Right forelimb (tissue), 1 donor: Measurements from ENCODE around the gene LIN9.
"Not testable (repeated sequence)": the region's sequence is repeated elsewhere in the genome, so short reads cannot be mapped to it uniquely, and the experiment has no call there.

ENCODE experiments used
- DNase-seq: peaks from one replicate; pipeline ENCODE4 v3.0.0-alpha.2; 2018

Gene LIN9

DNA sequence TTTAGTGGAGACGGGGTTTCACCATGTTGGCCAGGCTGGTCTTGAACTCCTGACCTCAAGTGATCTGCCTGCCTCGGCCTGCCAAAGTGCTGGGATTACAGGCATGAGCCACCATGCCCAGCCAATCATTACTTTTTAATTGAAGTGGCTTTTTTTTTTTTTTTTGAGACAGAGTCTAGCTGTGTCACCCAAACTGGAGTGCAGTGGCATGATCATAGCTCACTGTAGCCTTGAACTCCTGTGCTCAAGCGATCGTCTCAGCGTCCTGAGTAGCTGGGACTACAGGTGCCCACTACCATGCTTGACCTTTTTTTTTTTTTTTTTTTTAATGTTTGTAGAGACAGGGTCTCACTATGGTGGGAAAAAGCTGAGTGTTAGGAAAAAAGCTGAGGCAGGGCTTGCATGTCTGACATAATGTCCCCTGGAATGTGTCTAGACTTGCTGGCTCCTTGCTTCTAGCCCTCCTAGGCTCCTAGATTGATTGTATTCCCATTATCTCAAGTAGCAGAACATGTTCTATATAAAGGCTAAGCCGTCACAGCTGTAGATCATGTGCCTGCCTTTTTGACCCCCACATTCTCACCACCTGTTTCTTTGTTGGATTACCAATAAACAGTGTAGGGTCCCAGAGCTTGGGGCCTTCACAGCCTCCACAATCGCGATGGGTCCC, 36.6 kb downstream of the LIN9 start:
- DNase-seq: not testable (repeated sequence)

DNA sequence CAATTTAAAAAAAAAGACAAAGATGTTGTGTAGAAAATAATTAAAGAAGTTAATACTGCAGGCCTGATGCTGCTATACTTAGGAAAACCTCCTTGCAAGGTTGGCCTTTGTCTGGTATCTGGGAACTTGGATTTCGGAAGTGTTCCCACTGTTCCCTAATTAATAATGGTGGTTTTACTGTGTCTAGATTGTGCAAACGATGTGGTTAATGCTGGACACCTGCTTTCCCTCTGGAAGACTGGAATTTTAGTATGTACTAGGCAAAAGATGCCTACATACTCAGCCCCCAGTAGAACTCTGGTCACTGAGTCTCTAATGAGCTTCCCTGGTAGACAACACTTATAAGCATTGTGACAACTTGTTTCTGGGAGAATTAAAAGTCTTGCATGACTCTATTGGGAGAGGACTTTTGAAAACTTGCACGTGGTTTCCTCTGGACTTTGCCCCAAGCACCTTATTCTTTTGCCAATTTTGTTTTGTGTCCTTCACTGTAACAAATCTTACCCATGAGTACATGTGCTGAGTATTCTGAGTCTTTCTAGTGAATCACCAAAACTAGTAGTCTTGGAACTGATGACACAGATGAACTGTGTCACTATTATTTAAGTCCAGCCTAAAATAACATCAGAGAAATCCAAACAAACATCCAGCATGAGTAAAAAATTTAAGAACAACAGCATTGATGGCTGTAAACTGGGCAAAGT, 40.4 kb downstream of the LIN9 start:
- DNase-seq: no peak

DNA sequence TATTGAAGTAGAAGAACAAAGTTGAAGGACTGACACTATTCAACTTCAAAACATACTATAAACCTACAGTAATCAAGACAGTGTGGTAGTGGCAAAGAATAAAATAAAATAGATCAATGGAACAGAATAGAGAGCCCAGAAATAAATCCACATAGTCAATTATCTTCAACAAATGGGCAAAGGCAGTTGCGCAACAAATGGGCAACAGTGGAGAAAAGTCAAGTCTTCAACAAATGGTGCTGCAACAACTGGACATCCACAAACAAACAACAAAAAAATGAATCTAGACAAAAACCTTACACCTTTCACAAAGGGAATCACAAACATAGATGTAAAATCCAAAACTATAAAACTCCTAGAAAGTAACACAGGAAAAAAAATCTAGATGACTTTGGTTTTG, 47.1 kb downstream of the LIN9 start:
- no peak for DNase-seq

DNA sequence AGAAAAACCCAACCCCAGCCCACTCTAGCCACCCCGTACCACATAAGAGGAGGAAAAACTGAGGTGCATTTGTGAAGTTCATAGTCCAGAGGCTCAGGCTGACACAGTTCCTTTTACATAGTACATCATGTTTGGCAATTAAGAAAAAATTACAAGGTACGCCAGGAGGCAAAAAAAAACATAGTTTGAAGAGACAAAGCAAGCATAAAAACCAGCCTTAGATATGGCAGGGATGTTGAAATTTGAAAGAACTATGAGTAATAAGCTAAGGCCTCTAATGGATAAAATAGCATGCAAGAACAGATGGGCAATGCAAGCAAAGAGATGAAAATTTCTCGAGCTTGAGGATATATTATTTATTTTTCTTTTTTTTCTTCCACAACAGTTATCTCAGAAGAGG, 53.6 kb downstream of the LIN9 start:
- DNase-seq: no peak

DNA sequence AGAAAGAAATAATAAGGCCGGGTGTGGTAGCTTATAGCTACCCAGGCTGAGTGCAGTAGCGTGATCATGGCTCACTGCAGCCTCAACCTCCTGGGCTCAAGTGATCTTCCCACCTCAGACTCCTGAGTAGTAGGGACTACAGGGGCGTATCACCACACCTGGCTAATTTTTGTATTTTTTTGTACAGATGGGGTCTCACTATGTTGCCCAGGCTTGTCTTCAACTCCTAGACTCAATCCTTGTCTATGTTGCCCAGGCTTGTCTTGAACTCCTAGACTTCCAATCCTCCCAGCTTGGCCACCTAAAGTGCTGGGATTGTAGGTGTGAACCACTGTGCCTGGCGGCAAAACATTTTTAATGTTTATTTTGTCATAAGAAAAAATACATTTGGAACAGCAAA, 55.0 kb downstream of the LIN9 start:
- no peak for DNase-seq

DNA sequence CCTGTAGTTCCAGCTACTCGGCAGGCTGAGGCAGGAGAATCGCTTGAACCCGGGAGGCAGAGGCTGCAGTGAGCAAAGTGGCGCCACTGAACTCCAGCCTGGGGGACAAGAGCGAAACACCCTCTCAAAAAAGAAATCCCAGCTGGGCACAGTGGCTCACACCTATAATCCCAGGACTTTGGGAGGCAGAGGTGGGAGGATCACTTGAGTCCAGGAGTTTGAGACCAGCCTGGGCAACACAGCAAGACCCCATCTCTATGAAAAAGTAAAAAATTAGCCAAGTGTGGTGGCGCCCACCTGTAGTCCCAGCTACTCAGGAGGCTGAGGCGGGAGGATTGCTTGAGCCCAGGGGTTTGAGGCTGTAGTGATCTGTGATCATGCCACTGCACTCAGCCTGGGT, 56.1 kb downstream of the LIN9 start:
- not testable (repeated sequence) for DNase-seq

DNA sequence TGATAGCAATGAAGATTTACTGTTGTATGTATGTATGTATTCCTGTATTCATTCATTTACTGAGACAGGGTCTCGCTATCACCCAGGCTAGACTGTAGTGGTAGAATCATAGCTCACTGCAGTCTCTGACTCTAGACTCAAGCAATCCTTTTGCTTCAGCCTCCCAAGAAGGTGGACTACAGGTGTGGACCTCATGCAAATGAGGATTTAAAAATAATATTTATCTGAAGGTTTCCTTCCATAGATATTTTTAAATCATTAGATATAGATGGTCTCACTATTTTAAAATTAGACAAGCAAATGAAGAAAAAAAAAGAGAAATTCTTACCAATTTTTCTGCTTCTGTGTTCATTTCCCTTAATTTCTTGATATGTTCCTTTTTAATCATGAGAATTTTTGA, 58.5 kb downstream of the LIN9 start:
- DNase-seq: no peak

DNA sequence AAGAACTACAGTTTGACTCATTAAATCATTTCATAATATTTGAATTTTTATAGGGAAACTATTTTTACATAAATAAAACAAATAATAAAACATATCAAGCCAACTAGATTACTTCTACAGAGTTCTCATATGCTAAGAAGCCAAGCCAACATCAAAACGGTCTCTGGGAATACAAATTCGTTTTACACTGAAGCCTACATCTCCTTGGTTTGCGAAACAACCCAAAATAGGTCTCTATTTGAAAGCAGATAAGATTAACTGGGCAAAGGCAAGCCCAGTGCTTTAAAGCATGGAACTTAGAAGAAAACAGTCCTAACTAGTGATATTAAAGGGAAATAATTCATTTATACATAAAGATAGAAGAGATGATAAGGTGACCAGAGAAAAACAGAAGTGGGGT, 60.2 kb downstream of the LIN9 start:
- no peak for DNase-seq

DNA sequence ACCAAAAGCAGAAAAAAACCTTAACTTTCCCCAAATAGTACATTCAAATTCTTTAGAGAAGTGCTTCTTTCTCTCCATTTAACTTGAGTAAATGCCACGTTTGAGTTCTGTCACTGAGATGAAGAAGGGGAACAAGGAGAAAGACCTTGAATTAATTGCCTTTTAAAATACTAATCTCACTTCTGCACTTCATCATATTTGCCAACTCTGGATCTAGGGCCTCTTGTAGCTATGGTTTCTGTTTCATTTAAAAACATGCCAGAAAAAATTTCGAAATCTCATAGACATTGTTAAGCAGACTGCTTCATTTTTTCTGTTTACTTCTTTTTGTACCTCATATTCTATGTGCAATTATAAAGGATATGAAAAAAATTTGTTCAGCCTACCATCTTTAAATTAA, 60.9 kb downstream of the LIN9 start:
- no peak for DNase-seq

DNA sequence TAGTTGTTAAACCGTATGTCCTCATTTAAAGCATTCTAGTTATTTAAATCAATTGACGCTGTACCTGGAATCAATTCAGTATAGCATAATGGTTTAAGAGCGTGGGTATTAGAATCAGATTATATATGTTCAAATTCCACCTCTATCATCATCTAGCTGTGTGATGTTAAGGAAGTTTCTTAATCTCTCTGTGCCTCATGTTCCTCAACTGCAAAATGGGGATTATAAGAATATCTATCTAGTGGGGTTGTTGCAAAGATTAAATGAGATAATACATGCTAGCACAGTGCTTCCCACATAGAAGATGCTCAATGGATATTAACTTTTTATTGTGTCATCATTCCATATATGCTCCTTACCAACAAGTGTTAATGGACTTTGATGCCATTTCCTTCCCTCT, 69.5 kb downstream of the LIN9 start:
- no peak for DNase-seq

DNA sequence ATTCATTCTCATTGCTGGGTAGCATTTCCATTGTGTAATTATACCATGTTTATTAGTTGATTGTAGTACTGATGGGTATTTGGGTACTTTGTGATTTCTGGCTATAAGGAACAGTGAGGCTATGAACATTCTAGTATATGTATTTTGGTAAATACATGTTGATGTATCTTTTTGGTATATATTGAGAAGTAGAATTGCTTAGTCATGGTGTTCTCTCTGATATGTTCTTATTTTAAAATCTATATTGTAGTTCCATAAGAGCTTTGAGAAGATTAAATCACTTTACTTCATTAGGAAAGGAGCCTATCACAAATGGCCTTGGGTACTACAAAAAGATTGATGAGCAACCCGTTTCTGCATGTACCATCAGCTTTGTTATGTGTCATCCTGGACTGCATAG, 72.1 kb downstream of the LIN9 start:
- no peak for DNase-seq

DNA sequence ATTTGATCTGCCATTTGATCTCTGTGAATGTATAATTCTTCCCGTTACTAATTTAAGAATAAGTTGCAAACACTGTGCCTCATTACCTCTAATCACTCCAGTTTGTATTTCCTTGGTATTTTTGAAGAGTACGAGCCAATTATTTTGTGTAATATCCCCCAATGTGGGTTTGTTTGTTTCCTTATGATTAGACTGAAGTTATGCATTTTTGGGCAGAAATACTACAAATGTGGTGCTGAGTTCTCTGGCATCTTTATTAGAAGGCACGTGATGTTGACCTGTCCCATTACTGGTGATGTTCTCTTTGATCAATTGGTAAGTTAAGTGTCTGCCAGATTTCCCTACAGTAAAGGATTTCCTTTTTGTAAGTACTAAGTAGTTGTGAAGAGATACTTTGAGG, 75.2 kb downstream of the LIN9 start:
- DNase-seq: no peak

DNA sequence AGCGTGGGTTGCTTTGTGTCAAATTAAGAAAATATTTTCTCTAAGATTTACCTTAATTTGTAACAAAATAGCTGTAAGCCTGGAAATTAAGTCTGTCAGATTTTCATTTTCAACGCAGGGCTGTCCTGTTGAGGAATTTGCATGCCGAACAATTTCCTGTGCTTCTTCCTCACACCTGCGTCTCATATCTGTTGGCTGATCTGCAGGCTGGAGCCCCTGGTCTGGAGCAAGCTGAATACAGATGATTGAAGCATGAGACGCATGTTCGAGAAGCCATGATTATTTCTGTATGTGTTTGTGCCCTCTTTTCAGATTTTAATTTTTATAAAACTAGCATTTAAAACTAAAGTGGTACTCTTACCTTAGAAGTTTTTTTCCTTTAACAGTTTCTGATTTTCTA, 75.7 kb downstream of the LIN9 start:
- DNase-seq: no peak

DNA sequence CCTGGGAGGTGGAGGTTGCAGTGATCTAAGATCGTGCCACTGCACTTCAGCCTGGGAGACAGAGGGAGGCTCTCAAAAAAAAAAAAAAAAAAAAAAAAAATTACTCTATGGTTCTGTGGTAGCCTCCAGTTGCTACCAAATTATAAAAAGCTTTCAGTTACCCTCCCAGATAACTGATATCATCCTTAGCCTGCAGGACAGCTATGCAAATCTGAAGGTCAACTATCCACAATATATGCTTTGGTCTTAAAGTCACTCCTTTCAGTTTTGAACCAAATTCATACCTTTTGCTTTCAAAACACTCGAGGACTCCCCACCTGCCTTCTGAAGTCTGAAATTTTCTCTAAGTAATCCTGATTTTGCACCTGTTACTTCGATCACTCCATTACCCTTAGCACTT, 82.4 kb downstream of the LIN9 start:
- no peak for DNase-seq

DNA sequence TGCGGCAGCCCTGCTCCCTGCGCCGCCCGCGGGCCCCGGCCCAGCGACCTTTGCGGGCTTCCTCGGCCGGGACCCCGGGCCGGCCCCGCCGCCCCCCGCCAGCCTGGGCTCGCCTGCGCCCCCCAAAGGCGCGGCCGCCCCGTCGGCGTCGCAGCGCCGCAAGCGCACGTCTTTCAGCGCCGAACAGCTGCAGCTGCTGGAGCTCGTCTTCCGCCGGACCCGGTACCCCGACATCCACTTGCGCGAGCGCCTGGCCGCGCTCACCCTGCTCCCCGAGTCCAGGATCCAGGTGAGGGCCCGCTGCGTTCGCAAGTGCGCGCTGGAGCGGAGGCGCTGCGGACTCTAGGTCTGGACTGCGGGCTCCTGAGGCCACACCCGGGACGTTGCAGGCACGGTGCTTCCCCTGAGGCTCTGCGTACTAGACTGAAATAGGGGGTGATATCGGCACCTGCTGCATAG, 85.1 kb downstream of the LIN9 start:
- DNase-seq: no peak

DNA sequence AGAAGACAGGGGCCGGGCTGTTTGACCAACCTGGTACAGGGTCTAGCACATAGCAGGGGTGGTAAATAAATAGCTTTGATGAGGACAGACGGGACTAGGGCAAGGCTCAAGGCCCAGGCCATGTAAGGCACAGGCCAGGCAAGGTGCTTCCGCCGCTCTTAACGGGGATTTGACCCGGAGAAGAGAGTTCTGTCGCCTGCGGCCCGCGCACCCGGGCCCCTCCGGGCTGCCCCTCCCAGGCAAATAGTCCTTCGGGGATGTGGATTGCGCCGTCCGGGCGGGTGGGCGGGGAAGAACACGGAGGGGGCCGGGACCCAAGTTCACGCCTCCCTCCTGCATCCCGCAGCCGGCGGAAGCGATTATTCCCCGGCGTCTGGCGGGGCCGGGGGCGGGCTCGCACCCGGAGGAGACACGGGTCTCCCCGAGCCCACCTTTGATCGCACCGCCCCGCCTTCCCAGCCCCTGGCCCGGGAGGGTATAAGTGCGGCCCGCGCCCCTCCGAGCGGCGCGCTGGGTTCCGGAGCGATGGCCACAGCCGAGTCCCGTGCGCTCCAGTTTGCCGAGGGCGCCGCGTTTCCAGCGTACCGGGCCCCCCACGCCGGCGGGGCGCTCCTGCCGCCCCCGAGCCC, 85.7 kb downstream of the LIN9 start, which contains the start of gene MIXL1:
MIXL1 (plus strand) TSS at position 508 of the 629 bp plus-strand sequence; CDS start at position 526, 18 bp downstream.
- no peak for DNase-seq

DNA sequence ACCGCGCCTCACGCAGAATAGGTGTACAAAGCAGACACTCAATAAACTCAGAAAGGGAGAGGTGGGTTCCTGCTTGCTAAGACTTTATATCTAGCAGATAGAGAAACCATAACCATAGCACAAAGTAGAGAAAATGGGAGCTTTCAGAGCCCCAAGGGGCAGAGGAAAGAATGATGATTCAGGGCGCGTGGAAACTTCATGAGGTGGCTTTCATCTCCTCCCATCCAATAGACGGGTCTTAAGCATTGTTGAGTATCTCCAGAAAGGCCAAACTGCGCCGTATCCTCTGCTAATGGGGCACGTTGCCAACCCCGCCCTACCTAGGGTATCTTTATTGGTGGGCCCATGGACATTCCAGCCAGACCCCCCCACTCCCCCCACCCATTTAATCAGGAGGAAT, 86.3 kb downstream of the LIN9 start:
- DNase-seq: no peak

DNA sequence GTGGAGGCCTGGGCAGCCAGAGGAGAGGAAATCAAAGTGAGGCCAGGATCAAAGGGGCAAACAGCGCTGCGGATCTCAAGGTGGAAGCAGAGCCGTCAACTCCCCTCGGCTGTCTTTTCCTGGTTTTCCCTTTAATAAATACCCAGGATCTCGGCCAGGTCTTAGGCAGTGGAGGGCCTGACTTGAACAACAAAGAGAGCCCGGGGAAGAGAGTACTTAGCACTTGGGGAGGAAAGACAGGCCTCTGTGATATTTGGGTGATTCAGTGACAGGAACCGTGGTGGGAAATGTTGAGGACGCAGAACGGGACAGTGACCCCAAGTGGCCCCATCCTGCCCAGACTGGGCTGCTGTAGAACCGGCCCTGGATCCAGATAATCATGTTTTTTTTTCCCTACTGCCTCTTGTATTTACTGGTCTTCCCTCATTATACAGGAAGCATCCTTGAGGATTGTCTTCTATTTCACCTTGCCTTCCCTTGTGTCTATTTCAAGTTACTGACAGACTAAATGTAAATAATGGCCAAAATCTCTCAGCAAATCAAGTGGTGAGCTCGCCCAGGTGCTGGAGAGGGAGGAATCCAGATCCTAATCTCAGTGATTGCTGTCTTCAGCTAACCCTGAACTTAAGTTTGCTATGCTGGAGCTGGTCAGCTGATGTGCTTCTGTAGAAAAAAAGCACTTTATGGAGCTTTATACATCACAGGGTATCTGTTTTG, 88.3 kb downstream of the LIN9 start:
- no peak for DNase-seq

DNA sequence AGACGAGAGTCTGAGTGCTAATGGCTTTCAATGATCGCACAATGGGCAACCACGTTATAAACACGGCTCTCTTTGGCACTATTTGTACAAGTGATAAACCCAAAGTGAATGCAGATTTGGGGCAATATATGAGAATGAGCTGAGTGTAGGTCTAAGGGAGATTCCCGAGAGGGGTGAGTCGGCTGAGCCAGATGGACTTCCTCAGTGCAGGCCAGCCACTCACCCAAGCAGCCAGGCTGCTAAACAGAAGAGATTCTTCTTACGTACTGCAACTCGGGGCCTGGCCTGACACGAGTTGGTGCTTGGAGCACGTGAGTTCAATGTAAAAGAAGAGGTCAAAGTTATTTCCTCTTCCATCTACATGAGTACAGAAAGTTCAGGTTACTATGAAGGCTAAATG, 91.7 kb downstream of the LIN9 start:
- DNase-seq: no peak

DNA sequence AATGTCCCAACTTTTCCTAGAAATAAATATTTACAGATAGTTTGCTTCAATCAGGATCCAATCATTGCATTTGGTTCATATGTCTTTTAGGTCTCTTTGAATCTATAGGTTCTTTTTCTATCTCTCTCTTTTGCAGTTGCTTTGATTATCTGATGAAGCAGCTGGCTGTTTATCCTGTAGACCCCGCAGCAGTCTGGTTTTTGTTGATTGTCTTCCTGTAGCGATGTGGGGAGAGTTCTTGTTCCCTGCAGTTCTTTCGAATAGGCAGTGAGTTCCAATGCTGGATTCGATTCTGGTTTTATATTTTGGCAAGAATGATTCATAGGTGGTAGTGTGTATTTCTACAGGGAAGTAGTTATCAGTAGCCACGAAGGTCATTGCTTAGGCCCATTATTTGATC, 92.9 kb downstream of the LIN9 start:
- DNase-seq: no peak

DNA sequence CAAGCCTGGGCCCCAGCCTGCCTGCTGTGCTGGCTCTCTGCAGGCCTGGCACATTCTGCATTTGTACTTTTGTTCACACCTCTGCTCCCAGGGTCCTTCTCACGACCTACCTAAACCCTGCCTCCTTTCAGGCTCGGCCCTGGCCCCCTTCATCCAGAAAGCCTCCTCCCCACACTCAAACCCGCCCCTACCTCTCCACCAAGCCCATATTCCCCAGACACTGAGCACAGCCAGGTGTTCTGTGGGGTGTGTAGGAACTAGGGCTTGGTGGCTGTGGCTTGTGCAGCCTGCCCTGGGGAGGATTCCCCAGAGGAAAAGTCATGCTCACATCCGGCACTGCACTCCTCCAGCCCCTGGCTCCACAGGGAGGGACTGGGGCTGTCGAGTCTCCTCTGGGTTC, 93.7 kb downstream of the LIN9 start:
- DNase-seq: no peak

DNA sequence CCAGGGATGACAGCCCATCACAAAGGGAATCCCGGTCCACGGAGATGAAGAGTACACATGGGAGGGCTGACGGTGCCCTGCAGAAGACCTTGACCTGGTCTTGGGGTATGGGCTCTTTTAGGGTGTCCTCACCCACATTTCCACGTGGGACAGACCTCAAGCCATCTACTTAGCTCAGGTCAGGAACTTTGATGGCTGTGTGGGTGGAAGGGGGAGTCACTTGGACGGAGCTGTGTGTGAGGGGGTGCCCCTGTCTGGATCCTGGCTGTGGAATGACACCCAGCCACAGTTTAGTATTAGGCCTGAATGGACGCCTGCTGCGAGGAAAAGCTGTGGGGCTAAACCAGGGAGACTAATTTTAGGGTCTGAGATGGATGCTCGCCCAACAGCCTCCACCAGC, 96.4 kb downstream of the LIN9 start:
- no peak for DNase-seq

DNA sequence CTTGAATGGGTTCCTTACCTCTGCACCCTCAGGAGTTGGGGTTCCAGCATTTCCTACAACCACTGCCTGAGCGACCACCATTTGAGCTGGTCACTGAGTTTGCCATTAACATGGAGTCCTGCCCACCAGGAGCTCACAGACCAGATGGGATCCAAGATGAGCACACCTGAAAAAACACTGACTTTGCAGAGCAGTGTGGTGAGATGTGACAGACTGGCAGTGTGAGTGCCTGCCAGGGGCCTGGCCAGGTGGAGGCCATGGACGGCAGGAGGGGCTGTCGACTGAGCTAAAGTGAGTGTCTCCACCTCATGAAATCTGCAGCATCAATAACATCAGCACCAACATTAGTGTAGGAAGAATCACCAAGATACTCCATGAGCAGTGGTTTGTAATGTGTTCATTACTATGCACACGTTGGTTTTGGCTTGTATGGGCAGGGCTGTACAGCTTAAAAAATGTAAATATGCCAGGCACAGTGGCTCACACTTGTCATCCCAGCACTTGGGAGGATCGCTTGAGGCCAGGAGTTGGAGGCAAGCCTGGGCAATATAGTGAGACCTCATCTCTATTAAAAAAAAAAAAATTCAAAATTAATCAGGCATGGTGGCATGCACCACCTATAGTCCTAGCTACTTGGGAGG, 97.7 kb downstream of the LIN9 start:
- DNase-seq: no peak
